Caki2 (cell line): Measurements from ENCODE around the gene MBD3. TPM values are rescaled to one million over a fixed set of nuclear protein-coding genes. Genes with fewer than 3 reads are reported as not detected.

Experiments
- DNase-seq: peaks from one replicate; pipeline ENCODE4 v3.0.0-alpha.2; 2015; ENCODE audit warnings: low read depth
- in situ Hi-C: cut with HindIII; loops from 2 replicates; pipeline ENCODE4 v1.10.0; 2016; ENCODE audit warnings: low sequenced_read_pairs, low pct_unique_long_range_greater_than_20kb, mixed read lengths
- total RNA-seq: library from RNA; depleted of rRNA; stranded (reverse); fragments of >200 nt; shearing (Covaris generic); gene quantifications from 2 replicates; pipeline ENCODE4 v1.2.3, GENCODE V29; 2014; ENCODE audit warnings: low replicate concordance

Gene MBD3
- total RNA-seq, 1 experiment from 2014 or later, result 100 TPM

- no peak for DNase-seq
- in situ Hi-C loops, result no loop called here
Measured at GRCh38 chr19:1577929-1578618, 14.6 kb downstream of the MBD3 start.

GRCh38 chr19:1577090-1577928 lies 15.4 kb downstream of the MBD3 start:
- in situ Hi-C loops, result no loop called here
- no peak for DNase-seq

GRCh38 chr19:1576242-1577089 lies 16.2 kb downstream of the MBD3 start:
- DNase-seq, result no peak
- in situ Hi-C loops, result no loop called here

- in situ Hi-C loops, result no loop called here
- DNase-seq, result no peak
Measured at GRCh38 chr19:1575323-1576241, 17.1 kb downstream of the MBD3 start.

- in situ Hi-C loops, result no loop called here
- no peak for DNase-seq
Measured at GRCh38 chr19:1574354-1575136, 18.1 kb downstream of the MBD3 start.

- DNase-seq, result no peak
- in situ Hi-C loops, result no loop called here
Measured at GRCh38 chr19:1572795-1573194, 19.9 kb downstream of the MBD3 start.

- DNase-seq, result no peak
- in situ Hi-C loops, result no loop called here
Measured at GRCh38 chr19:1571358-1571757, 21.3 kb downstream of the MBD3 start.

GRCh38 chr19:1570836-1571235 lies 21.8 kb downstream of the MBD3 start:
- no peak for DNase-seq
- in situ Hi-C loops, result no loop called here

GRCh38 chr19:1569997-1570396 lies 22.7 kb downstream of the MBD3 start:
- in situ Hi-C loops, result no loop called here
- no peak for DNase-seq

- DNase-seq, result peak; percentile 18
- in situ Hi-C loops, result no loop called here
Measured at GRCh38 chr19:1568320-1569019, 24.2 kb downstream of the MBD3 start, which contains the start of gene MEX3D. MEX3D (minus strand) TSS chr19:1568325; CDS start chr19:1568058, 267 bp downstream.

GRCh38 chr19:1567848-1568227 lies 24.8 kb downstream of the MBD3 start:
- no peak for DNase-seq
- in situ Hi-C loops, result no loop called here

- in situ Hi-C loops, result no loop called here
- DNase-seq, result peak; percentile 27
Measured at GRCh38 chr19:1567116-1567847, 25.4 kb downstream of the MBD3 start.

GRCh38 chr19:1566392-1567115 lies 26.1 kb downstream of the MBD3 start:
- in situ Hi-C loops, result no loop called here
- peak; percentile 76 for DNase-seq

GRCh38 chr19:1563251-1563650 lies 29.4 kb downstream of the MBD3 start:
- in situ Hi-C loops, result no loop called here
- no peak for DNase-seq

- in situ Hi-C loops, result no loop called here
- DNase-seq, result no peak
Measured at GRCh38 chr19:1561236-1561842, 31.3 kb downstream of the MBD3 start.
